Smooth muscle cell of the umbilical artery (primary cell): Measurements from ENCODE around the gene PLIN4. TPM values are rescaled to one million over a fixed set of nuclear protein-coding genes. Genes with fewer than 3 reads are reported as not detected.

Experiments
- total RNA-seq: library from RNA; depleted of rRNA; stranded (reverse); fragments of >200 nt; gene quantifications from 2 replicates; pipeline ENCODE4 v1.2.3, GENCODE V29; 2014

PLIN4 gene
- total RNA-seq: 0.09 TPM in 1 of 2 replicates, not detected in the other

GRCh38 chr19:4518345-4519171, at the start of gene PLIN4:
Gene PLIN4 (minus strand): TSS chr19:4518486. CDS start chr19:4518272, 214 bp downstream.

GRCh38 chr19:4559569-4559968, 41.3 kb upstream of the PLIN4 start, which contains the start of gene SEMA6B:
Gene SEMA6B (minus strand): TSS chr19:4559684. CDS start chr19:4558457, 1,227 bp downstream.

DNA sequence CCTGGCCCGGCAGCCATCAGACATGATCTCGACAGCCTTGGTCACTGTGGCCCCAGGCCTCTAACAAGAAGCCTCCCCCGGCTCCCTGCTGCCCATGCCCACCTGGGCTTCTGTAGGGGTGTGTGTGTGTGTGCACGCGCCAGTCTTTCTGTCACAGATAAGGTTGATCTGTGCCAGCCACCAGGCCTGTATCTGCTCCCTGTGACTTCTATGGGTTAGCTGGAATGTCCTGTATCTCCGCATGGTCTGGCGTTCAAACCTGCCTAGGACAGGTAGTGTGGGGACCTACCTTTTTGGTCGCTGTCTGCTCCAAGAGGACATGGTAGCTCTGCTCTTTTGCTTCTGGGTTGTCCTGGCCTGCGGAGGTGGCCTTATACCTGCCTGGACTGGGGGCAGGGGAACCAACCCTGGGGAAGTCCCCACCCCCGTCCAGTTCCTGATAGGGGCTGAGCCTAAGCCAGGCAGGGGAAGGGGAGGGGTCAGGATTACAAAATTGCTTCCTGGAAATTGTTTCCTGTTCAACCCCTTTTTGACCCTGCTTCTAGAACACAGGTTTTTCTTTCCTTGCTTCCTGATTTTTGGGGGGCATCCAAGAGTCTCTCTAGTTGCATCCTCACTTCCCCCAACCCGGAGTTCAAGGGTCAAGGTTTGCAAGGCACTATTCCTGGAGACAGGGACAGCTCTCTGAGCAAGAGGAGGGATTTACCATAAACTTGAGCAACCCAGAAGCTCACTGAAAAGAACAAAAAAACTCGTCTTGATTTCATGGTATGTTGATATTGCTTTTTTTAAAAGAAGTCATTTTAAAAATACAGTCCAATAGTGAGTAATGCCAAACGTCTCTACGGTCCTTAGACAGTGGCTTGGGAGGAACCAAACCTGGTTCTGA, 21.7 kb upstream of the PLIN4 start, which contains the start of gene LRG1:
TSS of gene LRG1 (minus strand) at position 344 of the 889 bp plus-strand sequence. CDS start at position 321, 23 bp downstream.

GRCh38 chr19:4534836-4535658, 16.8 kb upstream of the PLIN4 start, which contains the start of gene PLIN5:
Gene PLIN5 (minus strand): TSS chr19:4535224. CDS start chr19:4534074, 1,150 bp downstream.

GRCh38 chr19:4472174-4472974, 45.9 kb downstream of the PLIN4 start, which contains the start of gene HDGFL2:
Gene HDGFL2 (plus strand): TSS chr19:4472297. CDS start chr19:4472351, 54 bp downstream.

GRCh38 chr19:4457654-4458395, 60.5 kb downstream of the PLIN4 start, which contains the start of gene UBXN6:
Gene UBXN6 (minus strand): TSS chr19:4457794. CDS start chr19:4457697, 97 bp downstream.

Other genes with a start within 250 kb of the PLIN4 start
- gene SHD, start 239.2 kb downstream of the PLIN4 start, total RNA-seq: not detected in 2 replicates
- not detected in 2 replicates for gene TMIGD2, start 216.1 kb downstream of the PLIN4 start, total RNA-seq
- gene FSD1, start 213.9 kb downstream of the PLIN4 start, total RNA-seq: 16.9 and 23.8 TPM in 2 replicates
- 1.2 and 3.0 TPM in 2 replicates for gene STAP2, start 179.7 kb downstream of the PLIN4 start, total RNA-seq
- 4.5 and 4.6 TPM in 2 replicates for gene MPND, start 174.9 kb downstream of the PLIN4 start, total RNA-seq
- gene SH3GL1, start 117.9 kb downstream of the PLIN4 start, total RNA-seq: 28.5 and 65.0 TPM in 2 replicates
- gene CHAF1A, start 115.8 kb downstream of the PLIN4 start, total RNA-seq: 2.4 and 9.3 TPM in 2 replicates
- 77.8 and 78.7 TPM in 2 replicates for gene UBXN6, start 60.7 kb downstream of the PLIN4 start, total RNA-seq
- 37.7 and 60.6 TPM in 2 replicates for gene HDGFL2, start 46.2 kb downstream of the PLIN4 start, total RNA-seq
- not detected in 2 replicates for gene PLIN5, start 16.7 kb upstream of the PLIN4 start, total RNA-seq
- not detected in 2 replicates for gene LRG1, start 21.6 kb upstream of the PLIN4 start, total RNA-seq
- gene SEMA6B, start 41.2 kb upstream of the PLIN4 start, total RNA-seq: 0.23 and 0.30 TPM in 2 replicates
- 1.5 and 5.6 TPM in 2 replicates for gene TNFAIP8L1, start 121.0 kb upstream of the PLIN4 start, total RNA-seq
- 282 and 364 TPM in 2 replicates for gene MYDGF, start 151.9 kb upstream of the PLIN4 start, total RNA-seq
- 20.8 and 71.0 TPM in 2 replicates for gene DPP9, start 205.4 kb upstream of the PLIN4 start, total RNA-seq